Body of pancreas (tissue), 4 donors: Measurements from ENCODE around the gene RNF138.

Experiments
- CTCF ChIP-seq, 7 experiments: fragments of 450-650 bp in 4 of 7; fragments of 200-600 bp in 3 of 7; sonication (generic) in 3 of 7; IDR thresholded peaks; one replicate each; pipeline ENCODE4 v1.5.1; 2016 to 2019; ENCODE audit warnings: antibody characterized with exemption in 7 of 7
- POLR2A ChIP-seq, 3 donors: fragments of 450-650 bp; IDR thresholded peaks; one replicate each; pipeline ENCODE4 v1.6.1; 2016; ENCODE audit warnings: antibody characterized with exemption in 3 of 3, mild to moderate bottlenecking in 2 of 3

DNA sequence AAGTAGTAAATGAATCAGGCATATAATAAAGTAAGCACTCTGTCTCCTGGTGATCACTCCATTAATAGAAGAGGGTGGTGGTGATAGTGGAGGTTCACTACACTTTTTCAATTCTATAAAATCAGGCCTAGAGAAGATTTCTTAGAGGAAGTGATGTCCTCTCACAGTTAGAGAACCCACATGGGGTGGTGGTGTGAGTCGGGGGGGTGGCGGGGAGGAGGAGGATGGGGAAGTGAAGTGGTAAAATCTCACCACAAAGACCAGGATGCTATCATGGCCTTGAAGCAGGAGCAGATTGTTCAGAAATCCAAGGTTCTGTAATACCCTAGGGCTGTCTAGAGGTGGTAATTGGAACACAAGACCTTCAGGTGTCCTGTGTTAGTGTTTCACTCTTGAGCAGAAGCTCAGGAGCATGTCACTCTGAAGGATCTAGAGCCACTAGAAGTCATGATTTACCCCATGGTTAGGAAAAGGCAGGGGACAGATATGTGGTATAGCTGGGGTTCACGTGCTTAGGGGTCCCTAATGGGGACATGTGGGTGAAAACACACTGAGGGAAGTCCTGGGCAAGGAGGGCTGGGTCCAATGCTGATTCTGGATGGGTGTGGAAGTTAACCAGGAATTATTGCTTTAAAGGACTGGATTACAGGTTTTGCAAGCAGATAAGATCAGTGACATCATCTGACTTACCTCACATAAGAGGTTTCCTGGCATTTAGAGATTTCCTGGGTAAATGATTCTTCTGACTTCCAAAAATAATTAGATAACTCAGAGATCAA, 42.1 kb upstream of the RNF138 start:
- TF ChIP-seq CTCF (IDR thresholded peaks at IDR 0.05), result no peak
- TF ChIP-seq POLR2A (IDR thresholded peaks at IDR 0.05), result no peak
